Measurements from ENCODE around the gene CD209.

GRCh38 chr19:7743425-7743841, 3.9 kb downstream of the CD209 start:
- no peak for TF ChIP-seq SP1 (IDR thresholded peaks at IDR 0.05; ENCODE audit: low read depth)
- TF ChIP-seq CTCF (IDR thresholded peaks at IDR 0.05 in 2 of 3, conservative IDR thresholded peaks at IDR 0.05 in 1 of 3; ENCODE audit: borderline replicate concordance in 1 of 3, insufficient read depth in 1 of 3, low read depth in 2 of 3, low read length in 2 of 3): no peak
- no peak for TF ChIP-seq MAX (IDR thresholded peaks at IDR 0.05)
- no peak for TF ChIP-seq POLR2A (IDR thresholded peaks at IDR 0.05; ENCODE audit: borderline replicate concordance, extremely low read depth, insufficient read depth, insufficient read length)
- TF ChIP-seq EGR1 (IDR thresholded peaks at IDR 0.05; ENCODE audit: low read depth): no peak
- no peak for TF ChIP-seq CEBPB (IDR thresholded peaks at IDR 0.05; ENCODE audit: low read depth)
- no peak for TF ChIP-seq ATF3 (IDR thresholded peaks at IDR 0.05)
- TF ChIP-seq EZH2phosphoT487 (IDR thresholded peaks at IDR 0.05; ENCODE audit: borderline replicate concordance): no peak
- TF ChIP-seq REST (IDR thresholded peaks at IDR 0.05; ENCODE audit: low read depth): no peak
- TF ChIP-seq POLR2AphosphoS5 (IDR thresholded peaks at IDR 0.05; ENCODE audit: low read depth, low read length): no peak
- TF ChIP-seq EZH2 (IDR thresholded peaks at IDR 0.05): no peak
- TF ChIP-seq SIN3A (IDR thresholded peaks at IDR 0.05; ENCODE audit: low read depth): no peak

Measured in HCT116 (cell line).